Astrocyte (in vitro differentiated cells and primary cell): ENCODE measurements around the gene CLEC4C.

Experiments
- CTCF ChIP-seq: IDR thresholded peaks from 2 replicates; pipeline ENCODE4 v1.5.1; 2011; ENCODE audit warnings: low read depth, mild to moderate bottlenecking, inconsistent platforms, low read length, moderate library complexity; ENCODE audit not compliant: insufficient read depth
- EZH2 ChIP-seq: IDR thresholded peaks from 2 replicates; pipeline ENCODE4 v1.6.1; 2012; ENCODE audit warnings: mild to moderate bottlenecking, low read length, inconsistent platforms; ENCODE audit not compliant: insufficient read depth

GRCh38 chr12:7681535-7681934, 65.6 kb downstream of the CLEC4C start:
- TF ChIP-seq CTCF (no peak), EZH2 (no peak)
